Ishikawa (cell line): ENCODE results near the gene VEGFC.

Source experiments
- CEBPB ChIP-seq: IDR thresholded peaks from 2 replicates; pipeline ENCODE4 v1.6.1; 2012
- CREB1 ChIP-seq: IDR thresholded peaks from 2 replicates; pipeline ENCODE4 v1.6.1; 2012; ENCODE audit warnings: low read depth
- EGR1 ChIP-seq: IDR thresholded peaks from 2 replicates; pipeline ENCODE4 v1.6.1; 2012
- EP300 ChIP-seq: IDR thresholded peaks from 2 replicates; pipeline ENCODE4 v1.6.1; 2012; ENCODE audit warnings: borderline replicate concordance
- FOXM1 ChIP-seq: IDR thresholded peaks from 2 replicates; pipeline ENCODE4 v1.6.1; 2012; ENCODE audit warnings: low read depth, borderline replicate concordance
- MAX ChIP-seq: IDR thresholded peaks from 2 replicates; pipeline ENCODE4 v1.6.1; 2012
- NFIC ChIP-seq: IDR thresholded peaks from 2 replicates; pipeline ENCODE4 v1.6.1; 2012
- RAD21 ChIP-seq: IDR thresholded peaks from 2 replicates; pipeline ENCODE4 v1.6.1; 2012; ENCODE audit warnings: low read depth
- TAF1 ChIP-seq: IDR thresholded peaks from 2 replicates; pipeline ENCODE4 v1.6.1; 2012; ENCODE audit warnings: low read depth, mild to moderate bottlenecking
- TCF12 ChIP-seq: IDR thresholded peaks from 2 replicates; pipeline ENCODE4 v1.6.1; 2012; ENCODE audit warnings: low read depth
- TEAD4 ChIP-seq: IDR thresholded peaks from 2 replicates; pipeline ENCODE4 v1.6.1; 2012
- YY1 ChIP-seq: IDR thresholded peaks from 2 replicates; pipeline ENCODE4 v1.6.1; 2012; ENCODE audit warnings: low read depth
- ZBTB7A ChIP-seq: IDR thresholded peaks from 2 replicates; pipeline ENCODE4 v1.6.1; 2012; ENCODE audit warnings: low read depth
- TF ChIP-seq, protein P1 (sequence below): IDR thresholded peaks from 2 replicates; pipeline ENCODE4 v1.6.1; 2012; ENCODE audit warnings: low read depth, mild to moderate bottlenecking
- TF ChIP-seq, protein P2 (sequence below): IDR thresholded peaks from 2 replicates; pipeline ENCODE4 v1.6.1; 2012

Gene VEGFC

DNA sequence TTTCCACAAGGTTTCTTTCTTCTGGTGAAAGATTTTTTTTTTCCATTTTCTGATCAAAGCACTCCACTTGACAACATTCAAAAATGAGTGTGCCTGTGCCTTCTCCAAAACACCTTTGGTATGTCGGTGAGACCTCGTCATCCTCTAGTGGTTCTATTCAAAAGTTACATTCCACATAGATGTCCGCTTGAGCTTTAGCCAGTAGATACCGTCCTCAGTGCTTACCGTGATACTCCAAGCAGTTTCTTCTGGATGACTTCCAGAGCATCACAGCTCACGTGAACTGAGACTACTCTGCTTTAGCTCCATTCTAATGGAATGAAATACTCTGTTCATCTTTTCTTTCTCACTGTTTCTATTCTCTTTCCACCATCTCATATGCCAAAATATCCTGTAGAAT lies 38.2 kb upstream of the VEGFC start:
- TF ChIP-seq CEBPB: no peak
- TF ChIP-seq, protein P1, sequence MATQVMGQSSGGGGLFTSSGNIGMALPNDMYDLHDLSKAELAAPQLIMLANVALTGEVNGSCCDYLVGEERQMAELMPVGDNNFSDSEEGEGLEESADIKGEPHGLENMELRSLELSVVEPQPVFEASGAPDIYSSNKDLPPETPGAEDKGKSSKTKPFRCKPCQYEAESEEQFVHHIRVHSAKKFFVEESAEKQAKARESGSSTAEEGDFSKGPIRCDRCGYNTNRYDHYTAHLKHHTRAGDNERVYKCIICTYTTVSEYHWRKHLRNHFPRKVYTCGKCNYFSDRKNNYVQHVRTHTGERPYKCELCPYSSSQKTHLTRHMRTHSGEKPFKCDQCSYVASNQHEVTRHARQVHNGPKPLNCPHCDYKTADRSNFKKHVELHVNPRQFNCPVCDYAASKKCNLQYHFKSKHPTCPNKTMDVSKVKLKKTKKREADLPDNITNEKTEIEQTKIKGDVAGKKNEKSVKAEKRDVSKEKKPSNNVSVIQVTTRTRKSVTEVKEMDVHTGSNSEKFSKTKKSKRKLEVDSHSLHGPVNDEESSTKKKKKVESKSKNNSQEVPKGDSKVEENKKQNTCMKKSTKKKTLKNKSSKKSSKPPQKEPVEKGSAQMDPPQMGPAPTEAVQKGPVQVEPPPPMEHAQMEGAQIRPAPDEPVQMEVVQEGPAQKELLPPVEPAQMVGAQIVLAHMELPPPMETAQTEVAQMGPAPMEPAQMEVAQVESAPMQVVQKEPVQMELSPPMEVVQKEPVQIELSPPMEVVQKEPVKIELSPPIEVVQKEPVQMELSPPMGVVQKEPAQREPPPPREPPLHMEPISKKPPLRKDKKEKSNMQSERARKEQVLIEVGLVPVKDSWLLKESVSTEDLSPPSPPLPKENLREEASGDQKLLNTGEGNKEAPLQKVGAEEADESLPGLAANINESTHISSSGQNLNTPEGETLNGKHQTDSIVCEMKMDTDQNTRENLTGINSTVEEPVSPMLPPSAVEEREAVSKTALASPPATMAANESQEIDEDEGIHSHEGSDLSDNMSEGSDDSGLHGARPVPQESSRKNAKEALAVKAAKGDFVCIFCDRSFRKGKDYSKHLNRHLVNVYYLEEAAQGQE: no peak
- no peak for TF ChIP-seq CREB1
- no peak for TF ChIP-seq ZBTB7A
- no peak for TF ChIP-seq EGR1
- TF ChIP-seq FOXM1: no peak
- no peak for TF ChIP-seq RAD21
- TF ChIP-seq, protein P2, sequence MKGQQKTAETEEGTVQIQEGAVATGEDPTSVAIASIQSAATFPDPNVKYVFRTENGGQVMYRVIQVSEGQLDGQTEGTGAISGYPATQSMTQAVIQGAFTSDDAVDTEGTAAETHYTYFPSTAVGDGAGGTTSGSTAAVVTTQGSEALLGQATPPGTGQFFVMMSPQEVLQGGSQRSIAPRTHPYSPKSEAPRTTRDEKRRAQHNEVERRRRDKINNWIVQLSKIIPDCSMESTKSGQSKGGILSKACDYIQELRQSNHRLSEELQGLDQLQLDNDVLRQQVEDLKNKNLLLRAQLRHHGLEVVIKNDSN: no peak
- no peak for TF ChIP-seq EP300
- TF ChIP-seq TCF12: no peak
- no peak for TF ChIP-seq YY1

DNA sequence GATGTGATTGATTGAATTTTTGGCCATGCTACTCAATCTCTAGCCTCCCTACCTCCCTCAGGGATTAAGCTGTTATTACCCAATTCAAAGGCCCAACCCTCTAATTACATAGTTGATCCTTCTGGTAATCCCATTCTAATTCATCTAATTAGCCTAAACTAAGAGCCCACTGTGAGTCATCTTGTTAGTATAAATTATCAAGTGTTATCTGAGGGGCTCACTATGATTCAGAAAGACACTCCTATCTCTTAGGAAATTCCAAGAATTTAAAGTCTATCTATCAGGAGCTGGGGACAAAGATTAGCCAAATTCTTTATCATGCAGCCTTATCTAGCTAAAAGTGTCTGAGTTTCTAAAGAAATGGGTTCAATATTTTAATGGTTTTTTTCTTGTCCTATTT lies 32.9 kb upstream of the VEGFC start:
- TF ChIP-seq EGR1: no peak

GRCh38 chr4:176824645-176825366 lies 32.1 kb upstream of the VEGFC start:
- TF ChIP-seq EGR1 (no peak), RAD21 (no peak), TAF1 (no peak), MAX (no peak), EP300 (no peak), YY1 (no peak), TCF12 (no peak), FOXM1 (no peak), CEBPB (no peak), CREB1 (no peak), NFIC (no peak), ZBTB7A (no peak)
- TF ChIP-seq, protein P1: no peak

GRCh38 chr4:176818531-176818930 lies 25.8 kb upstream of the VEGFC start:
- TF ChIP-seq RAD21 (no peak), MAX (no peak), NFIC (no peak), CEBPB (no peak), YY1 (no peak), TCF12 (no peak), FOXM1 (no peak), TEAD4 (no peak), EGR1 (no peak), ZBTB7A (no peak), TAF1 (no peak)
- TF ChIP-seq, protein P2: no peak
- TF ChIP-seq, protein P1: no peak

DNA sequence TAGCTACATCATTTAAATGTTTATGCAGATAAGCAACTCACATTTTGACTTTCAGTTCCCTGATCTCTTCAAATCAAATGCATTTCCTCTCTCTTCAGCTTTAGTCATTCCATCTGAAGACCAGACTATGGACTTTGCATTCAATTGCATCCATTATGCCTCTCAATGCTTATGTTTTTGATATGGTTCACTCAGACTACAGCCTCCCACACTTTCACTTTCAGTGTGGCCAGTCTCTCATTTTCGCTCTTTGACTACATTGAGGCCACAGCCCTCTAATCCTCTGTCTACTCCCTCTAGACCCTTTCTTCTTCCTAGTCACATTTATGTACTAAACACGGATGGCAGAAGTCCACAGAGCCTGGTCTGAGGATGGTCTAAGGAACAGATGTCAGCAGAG lies 24.5 kb upstream of the VEGFC start:
- TF ChIP-seq MAX: no peak
- TF ChIP-seq NFIC: no peak
- TF ChIP-seq TEAD4: no peak
- TF ChIP-seq CEBPB: no peak
- no peak for TF ChIP-seq YY1
- TF ChIP-seq RAD21: no peak
- no peak for TF ChIP-seq EP300
- TF ChIP-seq EGR1: no peak
- TF ChIP-seq, protein P1: no peak
- TF ChIP-seq TAF1: no peak
- TF ChIP-seq, protein P2: no peak
- TF ChIP-seq FOXM1: no peak
- no peak for TF ChIP-seq ZBTB7A
